Tibial nerve (tissue), 3 donors: Measurements from ENCODE around the gene PEA15.

Experiments
- POLR2A ChIP-seq, 2 donors: fragments of 450-650 bp; IDR thresholded peaks; one replicate each; pipeline ENCODE4 v1.6.1; 2017; ENCODE audit warnings: antibody characterized with exemption in 2 of 2, mild to moderate bottlenecking in 2 of 2, moderate library complexity in 2 of 2
- TF ChIP-seq, protein P1 (sequence below), 5 experiments: fragments of 200-600 bp in 3 of 5; fragments of 450-650 bp in 2 of 5; sonication (generic) in 3 of 5; IDR thresholded peaks; one replicate each; pipeline ENCODE4 v1.5.1; 2016 to 2019; ENCODE audit warnings: antibody characterized with exemption in 5 of 5, mild to moderate bottlenecking in 3 of 5, moderate library complexity in 2 of 5

DNA sequence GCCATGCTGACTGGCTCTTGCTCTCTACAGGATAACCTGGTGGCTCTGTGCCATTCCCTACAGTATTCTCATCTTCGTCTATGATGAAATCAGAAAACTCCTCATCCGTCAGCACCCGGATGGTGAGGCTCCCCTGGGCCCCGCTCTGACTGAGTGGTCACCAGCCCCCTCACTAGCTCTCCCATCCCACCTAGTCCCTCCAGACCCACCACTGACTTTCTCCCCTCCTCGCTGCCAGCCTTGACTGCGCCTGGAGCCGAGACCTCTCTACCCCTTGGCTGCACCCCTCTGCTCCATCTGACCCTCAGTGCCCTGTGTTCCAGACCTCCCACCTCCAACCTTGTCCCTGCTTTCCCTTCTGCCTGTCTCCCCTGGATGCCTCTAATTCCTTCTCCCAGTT is 18.9 kb upstream of the PEA15 start:
- TF ChIP-seq, protein P1, sequence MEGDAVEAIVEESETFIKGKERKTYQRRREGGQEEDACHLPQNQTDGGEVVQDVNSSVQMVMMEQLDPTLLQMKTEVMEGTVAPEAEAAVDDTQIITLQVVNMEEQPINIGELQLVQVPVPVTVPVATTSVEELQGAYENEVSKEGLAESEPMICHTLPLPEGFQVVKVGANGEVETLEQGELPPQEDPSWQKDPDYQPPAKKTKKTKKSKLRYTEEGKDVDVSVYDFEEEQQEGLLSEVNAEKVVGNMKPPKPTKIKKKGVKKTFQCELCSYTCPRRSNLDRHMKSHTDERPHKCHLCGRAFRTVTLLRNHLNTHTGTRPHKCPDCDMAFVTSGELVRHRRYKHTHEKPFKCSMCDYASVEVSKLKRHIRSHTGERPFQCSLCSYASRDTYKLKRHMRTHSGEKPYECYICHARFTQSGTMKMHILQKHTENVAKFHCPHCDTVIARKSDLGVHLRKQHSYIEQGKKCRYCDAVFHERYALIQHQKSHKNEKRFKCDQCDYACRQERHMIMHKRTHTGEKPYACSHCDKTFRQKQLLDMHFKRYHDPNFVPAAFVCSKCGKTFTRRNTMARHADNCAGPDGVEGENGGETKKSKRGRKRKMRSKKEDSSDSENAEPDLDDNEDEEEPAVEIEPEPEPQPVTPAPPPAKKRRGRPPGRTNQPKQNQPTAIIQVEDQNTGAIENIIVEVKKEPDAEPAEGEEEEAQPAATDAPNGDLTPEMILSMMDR (IDR thresholded peaks at IDR 0.05): no peak
- no peak for TF ChIP-seq POLR2A (IDR thresholded peaks at IDR 0.05)
